Stimulated activated memory B cell treated with anti-CD40 and anti-IgM and Interleukin-4, amounts not matched to agents 10 μg/mL and 1 μg/mL and 100 μg/mL, for 72 hours (primary cell): Measurements from ENCODE around the gene SCN11A.

ENCODE experiments used
- ATAC-seq: fragments of 150-1000 bp; cut with Tn5 transposase; 2 replicates; pipeline ENCODE4 v1.10.0; 2021
- H3K27ac Mint-ChIP-seq: one replicate; pipeline ENCODE4 v1.8.0; 2022; ENCODE audit warnings: mild to moderate bottlenecking, mixed read lengths
- H3K27me3 Mint-ChIP-seq: one replicate; pipeline ENCODE4 v1.8.0; 2022; ENCODE audit warnings: mixed read lengths
- H3K36me3 Mint-ChIP-seq: one replicate; pipeline ENCODE4 v1.8.0; 2022; ENCODE audit warnings: mixed read lengths
- H3K4me1 Mint-ChIP-seq: one replicate; pipeline ENCODE4 v1.8.0; 2022; ENCODE audit warnings: mixed read lengths
- H3K4me3 Mint-ChIP-seq: one replicate; pipeline ENCODE4 v1.8.0; 2022; ENCODE audit warnings: mild to moderate bottlenecking, moderate library complexity, mixed read lengths
- H3K9me3 Mint-ChIP-seq: one replicate; pipeline ENCODE4 v1.8.0; 2022; ENCODE audit warnings: mixed read lengths

The SCN11A gene

GRCh38 chr3:39028546-39028945 is 23.2 kb downstream of the SCN11A start:
- no peak for ATAC-seq
- Mint-ChIP-seq H3K4me3 (no peak overlapping the region), H3K36me3 (no peaks in the 10 kb centered on the region), H3K4me1 (no peaks in the 10 kb centered on the region), H3K27me3 (peaks cover 11% of the 10 kb centered on the region), H3K9me3 (no peaks in the 10 kb centered on the region), H3K27ac (no peak overlapping the region)

- no peak overlapping the region for H3K4me3 Mint-ChIP-seq
- no peak overlapping the region for H3K27ac Mint-ChIP-seq
- peaks cover 11% of the 10 kb centered on the region for H3K4me1 Mint-ChIP-seq
- H3K27me3 Mint-ChIP-seq, result peaks cover 21% of the 10 kb centered on the region
- no peaks in the 10 kb centered on the region for H3K36me3 Mint-ChIP-seq
- no peak for ATAC-seq
- no peaks in the 10 kb centered on the region for H3K9me3 Mint-ChIP-seq
Observed at GRCh38 chr3:39025222-39025970, 26.3 kb downstream of the SCN11A start.

GRCh38 chr3:39024497-39024896 is 27.2 kb downstream of the SCN11A start:
- H3K4me3 Mint-ChIP-seq, result no peak overlapping the region
- no peak overlapping the region for H3K27ac Mint-ChIP-seq
- H3K36me3 Mint-ChIP-seq, result no peaks in the 10 kb centered on the region
- H3K9me3 Mint-ChIP-seq, result no peaks in the 10 kb centered on the region
- ATAC-seq, result no peak
- peaks cover 30% of the 10 kb centered on the region for H3K27me3 Mint-ChIP-seq
- H3K4me1 Mint-ChIP-seq, result peaks cover 11% of the 10 kb centered on the region

- Mint-ChIP-seq H3K27ac (no peak overlapping the region), H3K36me3 (no peaks in the 10 kb centered on the region), H3K9me3 (no peaks in the 10 kb centered on the region), H3K27me3 (peaks cover 38% of the 10 kb centered on the region), H3K4me1 (peaks cover 11% of the 10 kb centered on the region), H3K4me3 (no peak overlapping the region)
- no peak for ATAC-seq
Observed at GRCh38 chr3:39022286-39022630, 29.5 kb downstream of the SCN11A start.

GRCh38 chr3:39021465-39022285 is 30.1 kb downstream of the SCN11A start:
- H3K27ac Mint-ChIP-seq, result no peak overlapping the region
- H3K36me3 Mint-ChIP-seq, result no peaks in the 10 kb centered on the region
- no peak for ATAC-seq
- H3K27me3 Mint-ChIP-seq, result peaks cover 40% of the 10 kb centered on the region
- no peak overlapping the region for H3K4me3 Mint-ChIP-seq
- H3K4me1 Mint-ChIP-seq, result peaks cover 11% of the 10 kb centered on the region
- H3K9me3 Mint-ChIP-seq, result no peaks in the 10 kb centered on the region

GRCh38 chr3:39021029-39021428 is 30.7 kb downstream of the SCN11A start:
- no peak for ATAC-seq
- Mint-ChIP-seq H3K27me3 (peaks cover 40% of the 10 kb centered on the region), H3K36me3 (no peaks in the 10 kb centered on the region), H3K27ac (no peak overlapping the region), H3K9me3 (no peaks in the 10 kb centered on the region), H3K4me3 (no peak overlapping the region), H3K4me1 (peaks cover 11% of the 10 kb centered on the region)

- no peak for ATAC-seq
- H3K4me3 Mint-ChIP-seq, result no peak overlapping the region
- H3K36me3 Mint-ChIP-seq, result no peaks in the 10 kb centered on the region
- peaks cover 40% of the 10 kb centered on the region for H3K27me3 Mint-ChIP-seq
- H3K9me3 Mint-ChIP-seq, result no peaks in the 10 kb centered on the region
- no peak overlapping the region for H3K27ac Mint-ChIP-seq
- peaks cover 11% of the 10 kb centered on the region for H3K4me1 Mint-ChIP-seq
Observed at GRCh38 chr3:39019299-39019698, 32.4 kb downstream of the SCN11A start.

GRCh38 chr3:39015418-39015817 is 36.3 kb downstream of the SCN11A start:
- no peak for ATAC-seq

GRCh38 chr3:39013921-39014509 is 37.7 kb downstream of the SCN11A start:
- H3K9me3 Mint-ChIP-seq, result no peaks in the 10 kb centered on the region
- H3K36me3 Mint-ChIP-seq, result no peaks in the 10 kb centered on the region
- H3K4me1 Mint-ChIP-seq, result peaks cover 7% of the 10 kb centered on the region
- peaks cover 22% of the 10 kb centered on the region for H3K27me3 Mint-ChIP-seq
- no peak overlapping the region for H3K27ac Mint-ChIP-seq
- no peak for ATAC-seq
- no peak overlapping the region for H3K4me3 Mint-ChIP-seq

More at GRCh38 chr3:39015418-39015817, 36.3 kb downstream of the SCN11A start:
- H3K4me3 Mint-ChIP-seq, result no peak overlapping the region
- H3K36me3 Mint-ChIP-seq, result no peaks in the 10 kb centered on the region
- no peaks in the 10 kb centered on the region for H3K9me3 Mint-ChIP-seq
- H3K27me3 Mint-ChIP-seq, result peaks cover 36% of the 10 kb centered on the region
- H3K27ac Mint-ChIP-seq, result no peak overlapping the region
- H3K4me1 Mint-ChIP-seq, result peaks cover 8% of the 10 kb centered on the region

- Mint-ChIP-seq H3K27me3 (peaks cover 18% of the 10 kb centered on the region), H3K36me3 (no peaks in the 10 kb centered on the region), H3K4me3 (no peak overlapping the region), H3K4me1 (peaks cover 7% of the 10 kb centered on the region), H3K9me3 (no peaks in the 10 kb centered on the region), H3K27ac (no peak overlapping the region)
- ATAC-seq, result no peak
Observed at GRCh38 chr3:39013289-39013688, 38.5 kb downstream of the SCN11A start.

- no peaks in the 10 kb centered on the region for H3K36me3 Mint-ChIP-seq
- peaks cover 7% of the 10 kb centered on the region for H3K4me1 Mint-ChIP-seq
- peak; percentile 27 for ATAC-seq
Observed at GRCh38 chr3:39011191-39011736, 40.5 kb downstream of the SCN11A start.

GRCh38 chr3:39005295-39005694 is 46.4 kb downstream of the SCN11A start:
- ATAC-seq, result no peak
- no peak overlapping the region for H3K27ac Mint-ChIP-seq
- H3K4me3 Mint-ChIP-seq, result no peak overlapping the region
- peaks cover 34% of the 10 kb centered on the region for H3K27me3 Mint-ChIP-seq
- peaks cover 2% of the 10 kb centered on the region for H3K9me3 Mint-ChIP-seq
- H3K4me1 Mint-ChIP-seq, result no peaks in the 10 kb centered on the region
- H3K36me3 Mint-ChIP-seq, result no peaks in the 10 kb centered on the region

More at GRCh38 chr3:39011191-39011736, 40.5 kb downstream of the SCN11A start:
- Mint-ChIP-seq H3K27me3 (peaks cover 26% of the 10 kb centered on the region), H3K27ac (peak overlapping the region; percentile 17), H3K4me3 (no peak overlapping the region), H3K9me3 (peaks cover 2% of the 10 kb centered on the region)
